ENCODE results near the gene CLNK.

The CLNK gene

GRCh38 chr4:10461091-10461849, 223.3 kb downstream of the CLNK start:
- H3K4me3 Mint-ChIP-seq, result peak overlapping the region; percentile 78
- no peak overlapping the region for H3K27ac Mint-ChIP-seq
- peak; percentile 82 for DNase-seq (ENCODE audit: low spot score)
- peaks cover 43% of the 10 kb centered on the region for H3K27me3 Mint-ChIP-seq (ENCODE audit: low read depth)
- H3K4me1 Mint-ChIP-seq (ENCODE audit: low read depth), result peaks cover 15% of the 10 kb centered on the region
- H3K36me3 Mint-ChIP-seq (ENCODE audit: low read depth), result peaks cover 1% of the 10 kb centered on the region
- H3K9me3 Mint-ChIP-seq, result no peaks in the 10 kb centered on the region

GRCh38 chr4:10460313-10461047, 224.1 kb downstream of the CLNK start:
- Mint-ChIP-seq H3K27ac (no peak overlapping the region), H3K36me3 (ENCODE audit: low read depth) (peaks cover 4% of the 10 kb centered on the region), H3K27me3 (ENCODE audit: low read depth) (peaks cover 43% of the 10 kb centered on the region)

GRCh38 chr4:10459305-10459704, 225.3 kb downstream of the CLNK start:
- Mint-ChIP-seq H3K4me1 (ENCODE audit: low read depth) (peaks cover 26% of the 10 kb centered on the region), H3K9me3 (no peaks in the 10 kb centered on the region), H3K27me3 (ENCODE audit: low read depth) (peaks cover 35% of the 10 kb centered on the region), H3K27ac (no peak overlapping the region), H3K4me3 (no peak overlapping the region), H3K36me3 (ENCODE audit: low read depth) (peaks cover 16% of the 10 kb centered on the region)
- no peak for DNase-seq (ENCODE audit: low spot score)

More at GRCh38 chr4:10460313-10461047, 224.1 kb downstream of the CLNK start:
- Mint-ChIP-seq H3K4me3 (peak overlapping the region; percentile 55), H3K9me3 (no peaks in the 10 kb centered on the region), H3K4me1 (ENCODE audit: low read depth) (peaks cover 21% of the 10 kb centered on the region)
- peak; percentile 66 for DNase-seq (ENCODE audit: low spot score)

- H3K27ac Mint-ChIP-seq, result no peak overlapping the region
- DNase-seq (ENCODE audit: low spot score), result no peak
- H3K27me3 Mint-ChIP-seq (ENCODE audit: low read depth), result peaks cover 29% of the 10 kb centered on the region
- peaks cover 25% of the 10 kb centered on the region for H3K36me3 Mint-ChIP-seq (ENCODE audit: low read depth)
- H3K9me3 Mint-ChIP-seq, result no peaks in the 10 kb centered on the region
- peak overlapping the region; percentile 63 for H3K4me3 Mint-ChIP-seq
- H3K4me1 Mint-ChIP-seq (ENCODE audit: low read depth), result peaks cover 26% of the 10 kb centered on the region
Measured at GRCh38 chr4:10458177-10458576, 226.4 kb downstream of the CLNK start.

- DNase-seq (ENCODE audit: low spot score), result peak; percentile 81
- Mint-ChIP-seq H3K9me3 (peaks cover 2% of the 10 kb centered on the region), H3K27ac (peak within 1 kb of the TSS; percentile 91), H3K36me3 (ENCODE audit: low read depth) (peaks cover 33% of the 10 kb centered on the region), H3K4me3 (peak within 1 kb of the TSS; percentile 91), H3K4me1 (ENCODE audit: low read depth) (peaks cover 26% of the 10 kb centered on the region), H3K27me3 (ENCODE audit: low read depth) (peaks cover 21% of the 10 kb centered on the region)
Measured at GRCh38 chr4:10457255-10457801, 227.2 kb downstream of the CLNK start, which contains the start of gene ZNF518B. Gene ZNF518B, minus strand, starts transcription at chr4:10457426. Its CDS starts 11,098 bp downstream, at chr4:10446328.

- H3K36me3 Mint-ChIP-seq (ENCODE audit: low read depth), result peaks cover 39% of the 10 kb centered on the region
- H3K9me3 Mint-ChIP-seq, result peaks cover 8% of the 10 kb centered on the region
- peak overlapping the region; percentile 91 for H3K27ac Mint-ChIP-seq
- peak overlapping the region; percentile 91 for H3K4me3 Mint-ChIP-seq
- peaks cover 26% of the 10 kb centered on the region for H3K4me1 Mint-ChIP-seq (ENCODE audit: low read depth)
- peak; percentile 65 for DNase-seq (ENCODE audit: low spot score)
- peaks cover 15% of the 10 kb centered on the region for H3K27me3 Mint-ChIP-seq (ENCODE audit: low read depth)
Measured at GRCh38 chr4:10456595-10457254, 227.8 kb downstream of the CLNK start.

- Mint-ChIP-seq H3K4me1 (ENCODE audit: low read depth) (peaks cover 24% of the 10 kb centered on the region), H3K36me3 (ENCODE audit: low read depth) (peaks cover 39% of the 10 kb centered on the region), H3K27ac (peak overlapping the region; percentile 91), H3K27me3 (ENCODE audit: low read depth) (peaks cover 12% of the 10 kb centered on the region), H3K9me3 (peaks cover 9% of the 10 kb centered on the region), H3K4me3 (peak overlapping the region; percentile 91)
- DNase-seq (ENCODE audit: low spot score), result no peak
Measured at GRCh38 chr4:10456260-10456594, 228.3 kb downstream of the CLNK start.

- Mint-ChIP-seq H3K4me3 (no peak overlapping the region), H3K27me3 (ENCODE audit: low read depth) (peaks cover 10% of the 10 kb centered on the region), H3K36me3 (ENCODE audit: low read depth) (peaks cover 49% of the 10 kb centered on the region), H3K9me3 (peaks cover 17% of the 10 kb centered on the region), H3K27ac (no peak overlapping the region), H3K4me1 (ENCODE audit: low read depth) (peaks cover 18% of the 10 kb centered on the region)
- DNase-seq (ENCODE audit: low spot score), result no peak
Measured at GRCh38 chr4:10455133-10455532, 229.4 kb downstream of the CLNK start.

- Mint-ChIP-seq H3K36me3 (ENCODE audit: low read depth) (peaks cover 53% of the 10 kb centered on the region), H3K4me1 (ENCODE audit: low read depth) (peaks cover 18% of the 10 kb centered on the region), H3K4me3 (no peak overlapping the region), H3K27ac (no peak overlapping the region), H3K27me3 (ENCODE audit: low read depth) (peaks cover 10% of the 10 kb centered on the region), H3K9me3 (peaks cover 20% of the 10 kb centered on the region)
- DNase-seq (ENCODE audit: low spot score), result no peak
Measured at GRCh38 chr4:10454726-10455125, 229.8 kb downstream of the CLNK start.

- no peak overlapping the region for H3K27ac Mint-ChIP-seq
- peaks cover 18% of the 10 kb centered on the region for H3K4me1 Mint-ChIP-seq (ENCODE audit: low read depth)
- H3K27me3 Mint-ChIP-seq (ENCODE audit: low read depth), result peaks cover 10% of the 10 kb centered on the region
- peaks cover 59% of the 10 kb centered on the region for H3K36me3 Mint-ChIP-seq (ENCODE audit: low read depth)
- peaks cover 26% of the 10 kb centered on the region for H3K9me3 Mint-ChIP-seq
- DNase-seq (ENCODE audit: low spot score), result no peak
- no peak overlapping the region for H3K4me3 Mint-ChIP-seq
Measured at GRCh38 chr4:10454121-10454520, 230.4 kb downstream of the CLNK start.

- no peaks in the 10 kb centered on the region for H3K4me1 Mint-ChIP-seq (ENCODE audit: low read depth)
- H3K4me3 Mint-ChIP-seq, result no peak overlapping the region
- no peak for DNase-seq (ENCODE audit: low spot score)
- no peak overlapping the region for H3K27ac Mint-ChIP-seq
- peaks cover 73% of the 10 kb centered on the region for H3K9me3 Mint-ChIP-seq
- H3K27me3 Mint-ChIP-seq (ENCODE audit: low read depth), result no peaks in the 10 kb centered on the region
- H3K36me3 Mint-ChIP-seq (ENCODE audit: low read depth), result peaks cover 88% of the 10 kb centered on the region
Measured at GRCh38 chr4:10448991-10449390, 235.6 kb downstream of the CLNK start.

- peaks cover 64% of the 10 kb centered on the region for H3K36me3 Mint-ChIP-seq (ENCODE audit: low read depth)
- H3K27me3 Mint-ChIP-seq (ENCODE audit: low read depth), result no peaks in the 10 kb centered on the region
- no peak for DNase-seq (ENCODE audit: low spot score)
- peaks cover 59% of the 10 kb centered on the region for H3K9me3 Mint-ChIP-seq
- H3K4me1 Mint-ChIP-seq (ENCODE audit: low read depth), result peaks cover 6% of the 10 kb centered on the region
- H3K27ac Mint-ChIP-seq, result no peak overlapping the region
- no peak overlapping the region for H3K4me3 Mint-ChIP-seq
Measured at GRCh38 chr4:10442976-10443375, 241.6 kb downstream of the CLNK start.

- no peak for DNase-seq (ENCODE audit: low spot score)
- H3K4me3 Mint-ChIP-seq, result no peak overlapping the region
- no peak overlapping the region for H3K27ac Mint-ChIP-seq
- H3K27me3 Mint-ChIP-seq (ENCODE audit: low read depth), result no peaks in the 10 kb centered on the region
- H3K9me3 Mint-ChIP-seq, result peaks cover 47% of the 10 kb centered on the region
- H3K36me3 Mint-ChIP-seq (ENCODE audit: low read depth), result peaks cover 51% of the 10 kb centered on the region
- peaks cover 6% of the 10 kb centered on the region for H3K4me1 Mint-ChIP-seq (ENCODE audit: low read depth)
Measured at GRCh38 chr4:10441512-10441911, 243.1 kb downstream of the CLNK start.

GRCh38 chr4:10438924-10439323, 245.6 kb downstream of the CLNK start:
- Mint-ChIP-seq H3K27me3 (ENCODE audit: low read depth) (no peaks in the 10 kb centered on the region), H3K36me3 (ENCODE audit: low read depth) (peaks cover 26% of the 10 kb centered on the region), H3K4me1 (ENCODE audit: low read depth) (peaks cover 6% of the 10 kb centered on the region), H3K9me3 (peaks cover 23% of the 10 kb centered on the region), H3K27ac (no peak overlapping the region), H3K4me3 (no peak overlapping the region)
- DNase-seq (ENCODE audit: low spot score), result no peak

All from T-helper 2 cell treated with Interferon-gamma antibody and Interleukin-4, amounts not matched to agents 5 μg/mL and 100 μg/mL, for 36 hours (primary cell).